Measurements from ENCODE around the gene AK2.

- TF ChIP-seq, protein P1, sequence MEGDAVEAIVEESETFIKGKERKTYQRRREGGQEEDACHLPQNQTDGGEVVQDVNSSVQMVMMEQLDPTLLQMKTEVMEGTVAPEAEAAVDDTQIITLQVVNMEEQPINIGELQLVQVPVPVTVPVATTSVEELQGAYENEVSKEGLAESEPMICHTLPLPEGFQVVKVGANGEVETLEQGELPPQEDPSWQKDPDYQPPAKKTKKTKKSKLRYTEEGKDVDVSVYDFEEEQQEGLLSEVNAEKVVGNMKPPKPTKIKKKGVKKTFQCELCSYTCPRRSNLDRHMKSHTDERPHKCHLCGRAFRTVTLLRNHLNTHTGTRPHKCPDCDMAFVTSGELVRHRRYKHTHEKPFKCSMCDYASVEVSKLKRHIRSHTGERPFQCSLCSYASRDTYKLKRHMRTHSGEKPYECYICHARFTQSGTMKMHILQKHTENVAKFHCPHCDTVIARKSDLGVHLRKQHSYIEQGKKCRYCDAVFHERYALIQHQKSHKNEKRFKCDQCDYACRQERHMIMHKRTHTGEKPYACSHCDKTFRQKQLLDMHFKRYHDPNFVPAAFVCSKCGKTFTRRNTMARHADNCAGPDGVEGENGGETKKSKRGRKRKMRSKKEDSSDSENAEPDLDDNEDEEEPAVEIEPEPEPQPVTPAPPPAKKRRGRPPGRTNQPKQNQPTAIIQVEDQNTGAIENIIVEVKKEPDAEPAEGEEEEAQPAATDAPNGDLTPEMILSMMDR (IDR thresholded peaks at IDR 0.05) = no peak
- TF ChIP-seq RAD21 (conservative IDR thresholded peaks at IDR 0.05 in 1 of 2, IDR thresholded peaks at IDR 0.05 in 1 of 2) (no peak), POLR2A (IDR thresholded peaks at IDR 0.05; ENCODE audit: low read length) (no peak), JUN (IDR thresholded peaks at IDR 0.05) (no peak), EP300 (IDR thresholded peaks at IDR 0.05) (no peak), FOSL2 (IDR thresholded peaks at IDR 0.05) (no peak), FOSL2 (CRISPR knock-in tag; IDR thresholded peaks at IDR 0.05) (no peak), CHD2 (IDR thresholded peaks at IDR 0.05; ENCODE audit: low read length, partially characterized antibody) (no peak), GATA3 (IDR thresholded peaks at IDR 0.05; ENCODE audit: borderline replicate concordance) (no peak), ZFP36 (IDR thresholded peaks at IDR 0.05; ENCODE audit: borderline replicate concordance, partially characterized antibody) (no peak), REST (IDR thresholded peaks at IDR 0.05) (no peak), MAFK (IDR thresholded peaks at IDR 0.05; ENCODE audit: partially characterized antibody) (no peak)
Measured at GRCh38 chr1:33082575-33083108, 46.0 kb upstream of the AK2 start.

All from A549 (cell line).